Liver (tissue), 3 donors: ENCODE measurements around the gene USP25.

Experiments used
- ATF3 ChIP-seq: IDR thresholded peaks from 2 replicates; pipeline ENCODE4 v1.6.1; 2016; ENCODE audit warnings: antibody characterized with exemption
- CTCF ChIP-seq: fragments of 150-350 bp; IDR thresholded peaks from 2 replicates; pipeline ENCODE4 v1.5.1; 2017; ENCODE audit warnings: improper control_type of control experiment, low read depth, low read length; ENCODE audit not compliant: missing input control
- EGR1 ChIP-seq, 2 donors: IDR thresholded peaks; 2 replicates each; pipeline ENCODE4 v1.6.1; 2016 to 2018; ENCODE audit warnings: antibody characterized with exemption in 2 of 2, low read depth in 2 of 2
- FOXA2 ChIP-seq: IDR thresholded peaks from 2 replicates; pipeline ENCODE4 v1.6.1; 2016; ENCODE audit warnings: antibody characterized with exemption
- GABPA ChIP-seq, 2 donors: IDR thresholded peaks in 1 of 2; conservative IDR thresholded peaks in 1 of 2; 2 replicates each; pipeline ENCODE4 v1.6.1; 2016; ENCODE audit warnings: antibody characterized with exemption in 2 of 2, mild to moderate bottlenecking in 1 of 2, moderate library complexity in 1 of 2
- JUND ChIP-seq, 2 donors: IDR thresholded peaks; 2 replicates each; pipeline ENCODE4 v1.6.1; 2016; ENCODE audit warnings: antibody characterized with exemption in 2 of 2
- MAX ChIP-seq: IDR thresholded peaks from 2 replicates; pipeline ENCODE4 v1.6.1; 2016; ENCODE audit warnings: antibody characterized with exemption
- RAD21 ChIP-seq, 2 donors: IDR thresholded peaks; 2 replicates each; pipeline ENCODE4 v1.6.1; 2016; ENCODE audit warnings: antibody characterized with exemption in 2 of 2, mild to moderate bottlenecking in 2 of 2
- RXRA ChIP-seq, 2 donors: IDR thresholded peaks; 2 replicates each; pipeline ENCODE4 v1.6.1; 2017 to 2018; ENCODE audit warnings: antibody characterized with exemption in 2 of 2, mild to moderate bottlenecking in 1 of 2
- SP1 ChIP-seq: IDR thresholded peaks from 2 replicates; pipeline ENCODE4 v1.6.1; 2018; ENCODE audit warnings: antibody characterized with exemption, mild to moderate bottlenecking
- TAF1 ChIP-seq: conservative IDR thresholded peaks from 2 replicates; pipeline ENCODE4 v1.6.1; 2016; ENCODE audit warnings: antibody characterized with exemption, mild to moderate bottlenecking
- YY1 ChIP-seq: IDR thresholded peaks from 2 replicates; pipeline ENCODE4 v1.6.1; 2016; ENCODE audit warnings: antibody characterized with exemption, mild to moderate bottlenecking
- ZBTB33 ChIP-seq: IDR thresholded peaks from 2 replicates; pipeline ENCODE4 v1.6.1; 2016; ENCODE audit warnings: antibody characterized with exemption
- TF ChIP-seq, protein P1 (sequence below): IDR thresholded peaks from 2 replicates; pipeline ENCODE4 v1.6.1; 2016; ENCODE audit warnings: antibody characterized with exemption, mild to moderate bottlenecking
- donor health status: healthy.
- donor health status: healthy.

GRCh38 chr21:15928196-15928595, 198.4 kb downstream of the USP25 start:
- TF ChIP-seq CTCF (no peak), SP1 (no peak), JUND (IDR thresholded peaks at IDR 0.05) (no peak), MAX (no peak), YY1 (no peak), RAD21 (IDR thresholded peaks at IDR 0.05) (no peak), ATF3 (no peak), TAF1 (no peak), GABPA (IDR thresholded peaks at IDR 0.05 in 1 of 2, conservative IDR thresholded peaks at IDR 0.05 in 1 of 2) (no peak), EGR1 (IDR thresholded peaks at IDR 0.05; ENCODE audit: low read depth in 2 of 2) (no peak), ZBTB33 (no peak), RXRA (IDR thresholded peaks at IDR 0.05) (no peak), FOXA2 (no peak)
- TF ChIP-seq, protein P1, sequence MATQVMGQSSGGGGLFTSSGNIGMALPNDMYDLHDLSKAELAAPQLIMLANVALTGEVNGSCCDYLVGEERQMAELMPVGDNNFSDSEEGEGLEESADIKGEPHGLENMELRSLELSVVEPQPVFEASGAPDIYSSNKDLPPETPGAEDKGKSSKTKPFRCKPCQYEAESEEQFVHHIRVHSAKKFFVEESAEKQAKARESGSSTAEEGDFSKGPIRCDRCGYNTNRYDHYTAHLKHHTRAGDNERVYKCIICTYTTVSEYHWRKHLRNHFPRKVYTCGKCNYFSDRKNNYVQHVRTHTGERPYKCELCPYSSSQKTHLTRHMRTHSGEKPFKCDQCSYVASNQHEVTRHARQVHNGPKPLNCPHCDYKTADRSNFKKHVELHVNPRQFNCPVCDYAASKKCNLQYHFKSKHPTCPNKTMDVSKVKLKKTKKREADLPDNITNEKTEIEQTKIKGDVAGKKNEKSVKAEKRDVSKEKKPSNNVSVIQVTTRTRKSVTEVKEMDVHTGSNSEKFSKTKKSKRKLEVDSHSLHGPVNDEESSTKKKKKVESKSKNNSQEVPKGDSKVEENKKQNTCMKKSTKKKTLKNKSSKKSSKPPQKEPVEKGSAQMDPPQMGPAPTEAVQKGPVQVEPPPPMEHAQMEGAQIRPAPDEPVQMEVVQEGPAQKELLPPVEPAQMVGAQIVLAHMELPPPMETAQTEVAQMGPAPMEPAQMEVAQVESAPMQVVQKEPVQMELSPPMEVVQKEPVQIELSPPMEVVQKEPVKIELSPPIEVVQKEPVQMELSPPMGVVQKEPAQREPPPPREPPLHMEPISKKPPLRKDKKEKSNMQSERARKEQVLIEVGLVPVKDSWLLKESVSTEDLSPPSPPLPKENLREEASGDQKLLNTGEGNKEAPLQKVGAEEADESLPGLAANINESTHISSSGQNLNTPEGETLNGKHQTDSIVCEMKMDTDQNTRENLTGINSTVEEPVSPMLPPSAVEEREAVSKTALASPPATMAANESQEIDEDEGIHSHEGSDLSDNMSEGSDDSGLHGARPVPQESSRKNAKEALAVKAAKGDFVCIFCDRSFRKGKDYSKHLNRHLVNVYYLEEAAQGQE = no peak
